ENCODE measurements around the gene PYGL.

- no peak for TF ChIP-seq CHD2 (IDR thresholded peaks at IDR 0.05; ENCODE audit: low read length, partially characterized antibody)
- no peak for TF ChIP-seq CTCF (IDR thresholded peaks at IDR 0.05)
- no peak for TF ChIP-seq EP300 (IDR thresholded peaks at IDR 0.05; ENCODE audit: borderline replicate concordance in 1 of 2, low read depth in 1 of 2, low read length in 1 of 2)
- no peak for TF ChIP-seq YY1 (IDR thresholded peaks at IDR 0.05; ENCODE audit: low read depth)
- no peak for TF ChIP-seq MAX (IDR thresholded peaks at IDR 0.05; ENCODE audit: low read depth)
- no peak for TF ChIP-seq TCF12 (IDR thresholded peaks at IDR 0.05)
- TF ChIP-seq FOXM1 (IDR thresholded peaks at IDR 0.05; ENCODE audit: low read depth), result no peak
- no peak for TF ChIP-seq SIN3A (IDR thresholded peaks at IDR 0.05; ENCODE audit: borderline replicate concordance, low read depth, low read length)
- TF ChIP-seq SMC3 (IDR thresholded peaks at IDR 0.05; ENCODE audit: low read depth, low read length), result no peak
Observed at GRCh38 chr14:50941151-50941550, 3.1 kb downstream of the PYGL start.

All from SK-N-SH (cell line).